HepG2 (cell line): ENCODE data around the gene PHF19. TPM values are rescaled to one million over a fixed set of nuclear protein-coding genes. Genes with fewer than 3 reads are reported as not detected.

Experiments
- FOXO1 ChIP-seq: sonication (generic); formaldehyde crosslinking; IDR thresholded peaks from 2 replicates; pipeline ENCODE4 v1.4.0; 2020; ENCODE audit warnings: missing genetic modification reagents
- IKZF1 ChIP-seq: fragments of 450-650 bp; IDR thresholded peaks from 2 replicates; pipeline ENCODE4 v1.7.1; 2016
- IRF2 ChIP-seq: IDR thresholded peaks from 2 replicates; pipeline ENCODE4 v1.6.1; 2018; ENCODE audit warnings: missing genetic modification reagents, missing compliant biosample characterization
- ZEB1 ChIP-seq: IDR thresholded peaks from 2 replicates; pipeline ENCODE4 v1.6.1; 2012; ENCODE audit warnings: mild to moderate bottlenecking, low read depth, inconsistent platforms; ENCODE audit not compliant: insufficient replicate concordance
- ZFP36 ChIP-seq: fragments of 150-350 bp; IDR thresholded peaks from 2 replicates; pipeline ENCODE4 v1.6.1; 2018; ENCODE audit warnings: borderline replicate concordance, low read length, low read depth; ENCODE audit not compliant: partially characterized antibody
- ZIK1 ChIP-seq: sonication (generic); formaldehyde crosslinking; IDR thresholded peaks from 2 replicates; pipeline ENCODE4 v1.5.0; 2020; ENCODE audit warnings: mild to moderate bottlenecking, low read depth, missing genetic modification reagents, borderline replicate concordance
- ZNF256 ChIP-seq: sonication (generic); formaldehyde crosslinking; conservative IDR thresholded peaks from 2 replicates; pipeline ENCODE4 v1.4.0; 2020; ENCODE audit warnings: missing genetic modification reagents
- ZNF34 ChIP-seq: sonication (generic); formaldehyde crosslinking; IDR thresholded peaks from 2 replicates; pipeline ENCODE4 v1.4.0; 2020; ENCODE audit warnings: mild to moderate bottlenecking, missing genetic modification reagents, borderline replicate concordance
- ZNF460 ChIP-seq: sonication (generic); formaldehyde crosslinking; IDR thresholded peaks from 2 replicates; pipeline ENCODE4 v1.5.1; 2020; ENCODE audit warnings: missing genetic modification reagents, mild to moderate bottlenecking, borderline replicate concordance
- ZNF629 ChIP-seq: sonication (generic); formaldehyde crosslinking; conservative IDR thresholded peaks from 2 replicates; pipeline ENCODE4 v1.5.0; 2020; ENCODE audit warnings: missing genetic modification reagents
- polyA plus RNA-seq, 8 experiments: library from polyadenylated mRNA; depleted of rRNA in 3 of 8; stranded (reverse) in 7 of 8; unstranded in 1 of 8; fragments of >200 nt; fragmentation: Illumina TruSeq in 4 of 8; extraction: Trizol in 4 of 8; gene quantifications; 2 replicates each; pipeline versions ENCODE4 v1.2.1 to v1.2.3, GENCODE V29; 2011 to 2016; ENCODE audit warnings: low read depth in 4 of 8, missing spikeins in 1 of 8, mixed read lengths in 1 of 8; ENCODE audit not compliant: insufficient read depth in 1 of 8
- total RNA-seq, 5 experiments: library from RNA; depleted of rRNA; stranded (reverse); fragments of >200 nt; fragmentation: Illumina TruSeq; extraction: Trizol; gene quantifications; 2 replicates each; pipeline ENCODE4 v1.2.3, GENCODE V29; 2016; ENCODE audit warnings: low read depth in 1 of 5
- TF ChIP-seq, protein P1 (sequence below): sonication (generic); formaldehyde crosslinking; IDR thresholded peaks from 2 replicates; pipeline ENCODE4 v1.4.0; 2020; ENCODE audit warnings: mild to moderate bottlenecking, missing genetic modification reagents
- TF ChIP-seq, protein P2 (sequence below): IDR thresholded peaks from 2 replicates; pipeline ENCODE4 v1.6.1; 2016; ENCODE audit warnings: low read depth, missing genetic modification reagents, missing compliant biosample characterization
- TF ChIP-seq, protein P3 (sequence below): sonication (generic); formaldehyde crosslinking; conservative IDR thresholded peaks from 2 replicates; pipeline ENCODE4 v1.8.1; 2023; ENCODE audit warnings: missing genetic modification reagents
- TF ChIP-seq, protein P4 (sequence below): sonication (generic); formaldehyde crosslinking; IDR thresholded peaks from 2 replicates; pipeline ENCODE4 v1.4.0; 2020; ENCODE audit warnings: missing genetic modification reagents
- TF ChIP-seq, protein P5 (sequence below): IDR thresholded peaks from 2 replicates; pipeline ENCODE4 v1.6.1; 2018; ENCODE audit warnings: missing genetic modification reagents
- TF ChIP-seq, protein P6 (sequence below): sonication (generic); formaldehyde crosslinking; IDR thresholded peaks from 2 replicates; pipeline ENCODE4 v1.4.0; 2020; ENCODE audit warnings: missing genetic modification reagents

PHF19 gene
- total and polyA plus RNA-seq, 2 of the 13 experiments (the other 11 are each of a cell fraction or from before 2014, with no cell fraction given), result 29.7 to 41.3 TPM

DNA sequence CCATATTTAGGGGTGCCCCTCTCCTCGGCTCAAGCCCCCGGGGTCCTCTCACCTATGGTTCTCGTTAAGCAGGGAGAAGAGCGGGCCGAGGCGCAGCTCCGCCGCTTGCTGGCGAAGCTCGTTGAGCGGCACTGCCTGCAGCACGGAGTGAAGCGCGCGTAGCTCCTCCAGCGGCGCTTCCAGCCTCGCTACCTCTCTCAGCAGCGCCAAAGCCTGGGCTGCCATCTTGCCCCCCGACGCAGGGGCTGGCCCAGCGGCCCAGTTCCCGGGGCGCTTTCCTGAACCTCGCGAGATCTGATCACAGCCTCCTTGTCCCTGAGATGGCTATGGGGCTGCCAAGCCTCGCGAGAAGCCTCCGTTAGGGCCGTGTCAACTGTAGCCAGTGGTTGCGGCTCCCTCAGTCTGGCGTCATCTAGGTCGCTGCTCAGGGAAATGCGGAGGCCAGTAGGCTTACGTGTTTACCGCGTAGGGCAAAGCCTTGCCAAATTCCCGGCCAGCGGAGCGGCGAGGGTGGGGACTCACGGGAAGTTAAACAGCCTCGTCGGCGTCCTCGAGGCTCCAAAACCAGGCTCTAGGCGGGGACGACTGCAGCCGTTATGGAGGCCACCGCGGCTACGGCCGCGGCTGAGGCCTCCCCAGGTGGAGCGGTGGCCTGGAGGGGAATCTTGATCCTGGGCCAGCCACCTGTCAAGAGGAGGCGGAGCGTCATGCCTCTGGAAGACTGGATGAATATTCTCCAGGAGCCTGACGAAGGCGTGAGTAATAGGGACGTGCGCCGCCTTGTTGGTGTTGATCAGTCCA, 34.1 kb downstream of the PHF19 start, which contains the start of gene PSMD5 (continued):
- TF ChIP-seq ZNF629 (CRISPR knock-in tag), result no peak; the same call in 1 of the 2 replicates
- TF ChIP-seq, protein P1, sequence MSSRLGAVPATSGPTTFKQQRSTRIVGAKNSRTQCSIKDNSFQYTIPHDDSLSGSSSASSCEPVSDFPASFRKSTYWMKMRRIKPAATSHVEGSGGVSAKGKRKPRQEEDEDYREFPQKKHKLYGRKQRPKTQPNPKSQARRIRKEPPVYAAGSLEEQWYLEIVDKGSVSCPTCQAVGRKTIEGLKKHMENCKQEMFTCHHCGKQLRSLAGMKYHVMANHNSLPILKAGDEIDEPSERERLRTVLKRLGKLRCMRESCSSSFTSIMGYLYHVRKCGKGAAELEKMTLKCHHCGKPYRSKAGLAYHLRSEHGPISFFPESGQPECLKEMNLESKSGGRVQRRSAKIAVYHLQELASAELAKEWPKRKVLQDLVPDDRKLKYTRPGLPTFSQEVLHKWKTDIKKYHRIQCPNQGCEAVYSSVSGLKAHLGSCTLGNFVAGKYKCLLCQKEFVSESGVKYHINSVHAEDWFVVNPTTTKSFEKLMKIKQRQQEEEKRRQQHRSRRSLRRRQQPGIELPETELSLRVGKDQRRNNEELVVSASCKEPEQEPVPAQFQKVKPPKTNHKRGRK, result no peak
- no peak for TF ChIP-seq IKZF1
- TF ChIP-seq, protein P2, sequence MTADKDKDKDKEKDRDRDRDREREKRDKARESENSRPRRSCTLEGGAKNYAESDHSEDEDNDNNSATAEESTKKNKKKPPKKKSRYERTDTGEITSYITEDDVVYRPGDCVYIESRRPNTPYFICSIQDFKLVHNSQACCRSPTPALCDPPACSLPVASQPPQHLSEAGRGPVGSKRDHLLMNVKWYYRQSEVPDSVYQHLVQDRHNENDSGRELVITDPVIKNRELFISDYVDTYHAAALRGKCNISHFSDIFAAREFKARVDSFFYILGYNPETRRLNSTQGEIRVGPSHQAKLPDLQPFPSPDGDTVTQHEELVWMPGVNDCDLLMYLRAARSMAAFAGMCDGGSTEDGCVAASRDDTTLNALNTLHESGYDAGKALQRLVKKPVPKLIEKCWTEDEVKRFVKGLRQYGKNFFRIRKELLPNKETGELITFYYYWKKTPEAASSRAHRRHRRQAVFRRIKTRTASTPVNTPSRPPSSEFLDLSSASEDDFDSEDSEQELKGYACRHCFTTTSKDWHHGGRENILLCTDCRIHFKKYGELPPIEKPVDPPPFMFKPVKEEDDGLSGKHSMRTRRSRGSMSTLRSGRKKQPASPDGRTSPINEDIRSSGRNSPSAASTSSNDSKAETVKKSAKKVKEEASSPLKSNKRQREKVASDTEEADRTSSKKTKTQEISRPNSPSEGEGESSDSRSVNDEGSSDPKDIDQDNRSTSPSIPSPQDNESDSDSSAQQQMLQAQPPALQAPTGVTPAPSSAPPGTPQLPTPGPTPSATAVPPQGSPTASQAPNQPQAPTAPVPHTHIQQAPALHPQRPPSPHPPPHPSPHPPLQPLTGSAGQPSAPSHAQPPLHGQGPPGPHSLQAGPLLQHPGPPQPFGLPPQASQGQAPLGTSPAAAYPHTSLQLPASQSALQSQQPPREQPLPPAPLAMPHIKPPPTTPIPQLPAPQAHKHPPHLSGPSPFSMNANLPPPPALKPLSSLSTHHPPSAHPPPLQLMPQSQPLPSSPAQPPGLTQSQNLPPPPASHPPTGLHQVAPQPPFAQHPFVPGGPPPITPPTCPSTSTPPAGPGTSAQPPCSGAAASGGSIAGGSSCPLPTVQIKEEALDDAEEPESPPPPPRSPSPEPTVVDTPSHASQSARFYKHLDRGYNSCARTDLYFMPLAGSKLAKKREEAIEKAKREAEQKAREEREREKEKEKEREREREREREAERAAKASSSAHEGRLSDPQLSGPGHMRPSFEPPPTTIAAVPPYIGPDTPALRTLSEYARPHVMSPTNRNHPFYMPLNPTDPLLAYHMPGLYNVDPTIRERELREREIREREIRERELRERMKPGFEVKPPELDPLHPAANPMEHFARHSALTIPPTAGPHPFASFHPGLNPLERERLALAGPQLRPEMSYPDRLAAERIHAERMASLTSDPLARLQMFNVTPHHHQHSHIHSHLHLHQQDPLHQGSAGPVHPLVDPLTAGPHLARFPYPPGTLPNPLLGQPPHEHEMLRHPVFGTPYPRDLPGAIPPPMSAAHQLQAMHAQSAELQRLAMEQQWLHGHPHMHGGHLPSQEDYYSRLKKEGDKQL, result peak; percentile 36; the same call in 1 of the 2 replicates
- TF ChIP-seq ZFP36, result no peak
- TF ChIP-seq ZIK1 (CRISPR knock-in tag), result no peak
- TF ChIP-seq, protein P3, sequence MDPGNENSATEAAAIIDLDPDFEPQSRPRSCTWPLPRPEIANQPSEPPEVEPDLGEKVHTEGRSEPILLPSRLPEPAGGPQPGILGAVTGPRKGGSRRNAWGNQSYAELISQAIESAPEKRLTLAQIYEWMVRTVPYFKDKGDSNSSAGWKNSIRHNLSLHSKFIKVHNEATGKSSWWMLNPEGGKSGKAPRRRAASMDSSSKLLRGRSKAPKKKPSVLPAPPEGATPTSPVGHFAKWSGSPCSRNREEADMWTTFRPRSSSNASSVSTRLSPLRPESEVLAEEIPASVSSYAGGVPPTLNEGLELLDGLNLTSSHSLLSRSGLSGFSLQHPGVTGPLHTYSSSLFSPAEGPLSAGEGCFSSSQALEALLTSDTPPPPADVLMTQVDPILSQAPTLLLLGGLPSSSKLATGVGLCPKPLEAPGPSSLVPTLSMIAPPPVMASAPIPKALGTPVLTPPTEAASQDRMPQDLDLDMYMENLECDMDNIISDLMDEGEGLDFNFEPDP (CRISPR knock-in tag), result 0 out of 2 replicates have a peak, but pooled peaks have one; percentile 36
- TF ChIP-seq, protein P4, sequence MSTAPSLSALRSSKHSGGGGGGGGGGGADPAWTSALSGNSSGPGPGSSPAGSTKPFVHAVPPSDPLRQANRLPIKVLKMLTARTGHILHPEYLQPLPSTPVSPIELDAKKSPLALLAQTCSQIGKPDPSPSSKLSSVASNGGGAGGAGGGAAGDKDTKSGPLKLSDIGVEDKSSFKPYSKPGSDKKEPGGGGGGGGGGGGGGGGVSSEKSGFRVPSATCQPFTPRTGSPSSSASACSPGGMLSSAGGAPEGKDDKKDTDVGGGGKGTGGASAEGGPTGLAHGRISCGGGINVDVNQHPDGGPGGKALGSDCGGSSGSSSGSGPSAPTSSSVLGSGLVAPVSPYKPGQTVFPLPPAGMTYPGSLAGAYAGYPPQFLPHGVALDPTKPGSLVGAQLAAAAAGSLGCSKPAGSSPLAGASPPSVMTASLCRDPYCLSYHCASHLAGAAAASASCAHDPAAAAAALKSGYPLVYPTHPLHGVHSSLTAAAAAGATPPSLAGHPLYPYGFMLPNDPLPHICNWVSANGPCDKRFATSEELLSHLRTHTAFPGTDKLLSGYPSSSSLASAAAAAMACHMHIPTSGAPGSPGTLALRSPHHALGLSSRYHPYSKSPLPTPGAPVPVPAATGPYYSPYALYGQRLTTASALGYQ (CRISPR knock-in tag), result 0 out of 2 replicates have a peak, but pooled peaks have one; percentile 11
- TF ChIP-seq IRF2, result peak; percentile 54; the same call in 1 of the 2 replicates
- TF ChIP-seq, protein P5, sequence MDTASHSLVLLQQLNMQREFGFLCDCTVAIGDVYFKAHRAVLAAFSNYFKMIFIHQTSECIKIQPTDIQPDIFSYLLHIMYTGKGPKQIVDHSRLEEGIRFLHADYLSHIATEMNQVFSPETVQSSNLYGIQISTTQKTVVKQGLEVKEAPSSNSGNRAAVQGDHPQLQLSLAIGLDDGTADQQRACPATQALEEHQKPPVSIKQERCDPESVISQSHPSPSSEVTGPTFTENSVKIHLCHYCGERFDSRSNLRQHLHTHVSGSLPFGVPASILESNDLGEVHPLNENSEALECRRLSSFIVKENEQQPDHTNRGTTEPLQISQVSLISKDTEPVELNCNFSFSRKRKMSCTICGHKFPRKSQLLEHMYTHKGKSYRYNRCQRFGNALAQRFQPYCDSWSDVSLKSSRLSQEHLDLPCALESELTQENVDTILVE (CRISPR knock-in tag), result peak; percentile 52; the same call in 1 of the 2 replicates
- peak; percentile 73 for TF ChIP-seq ZNF256 (CRISPR knock-in tag)
- TF ChIP-seq, protein P6, sequence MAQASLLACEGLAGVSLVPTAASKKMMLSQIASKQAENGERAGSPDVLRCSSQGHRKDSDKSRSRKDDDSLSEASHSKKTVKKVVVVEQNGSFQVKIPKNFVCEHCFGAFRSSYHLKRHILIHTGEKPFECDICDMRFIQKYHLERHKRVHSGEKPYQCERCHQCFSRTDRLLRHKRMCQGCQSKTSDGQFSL (CRISPR knock-in tag), result no peak
- TF ChIP-seq ZEB1, result no peak
- no peak for TF ChIP-seq ZNF460 (CRISPR knock-in tag)
- TF ChIP-seq ZNF34, result no peak
- TF ChIP-seq FOXO1 (CRISPR knock-in tag), result peak; percentile 19; the same call in 1 of the 2 replicates
